Measurements from ENCODE around the gene ZNF354C. TPM values are rescaled to one million over a fixed set of nuclear protein-coding genes. Genes with fewer than 3 reads are reported as not detected.

ZNF354C gene
- total and polyA plus RNA-seq, 2 of the 13 experiments (the other 11 are each of a cell fraction or from before 2014, with no cell fraction given): 0.02 TPM; not detected in 1

- TF ChIP-seq GATA4 (IDR thresholded peaks at IDR 0.05; ENCODE audit: borderline replicate concordance, low read depth) (no peak), ZBTB38 (CRISPR knock-in tag; IDR thresholded peaks at IDR 0.05) (no peak), CHD4 (IDR thresholded peaks at IDR 0.05; ENCODE audit: borderline replicate concordance, low read length) (no peak), NFYB (CRISPR knock-in tag; IDR thresholded peaks at IDR 0.05) (no peak), GABPA (IDR thresholded peaks at IDR 0.05; ENCODE audit: low read depth, low read length) (no peak), GABPA (CRISPR knock-in tag; IDR thresholded peaks at IDR 0.05; ENCODE audit: low read depth) (no peak), ZNF652 (CRISPR knock-in tag; IDR thresholded peaks at IDR 0.05; ENCODE audit: borderline replicate concordance, low read depth) (no peak)
These were observed 55.8 kb downstream of the ZNF354C start (continued) for GRCh38 chr5:179115845-179116524.

GRCh38 chr5:179118338-179118737 is 58.2 kb downstream of the ZNF354C start:
- no peak for FAIRE-seq
- CTCF ChIA-PET (ENCODE audit: low intra/inter-chr PET ratio, low total read pairs): no interaction called here
- H3K4me2 ChIP-seq (ENCODE audit: low read depth, low read length): no peak overlapping the region
- TF ChIP-seq MYC (CRISPR knock-in tag; IDR thresholded peaks at IDR 0.05; ENCODE audit: borderline replicate concordance) (no peak), NRL (CRISPR knock-in tag; IDR thresholded peaks at IDR 0.05; ENCODE audit: borderline replicate concordance) (no peak), ZNF788 (CRISPR knock-in tag; IDR thresholded peaks at IDR 0.05; ENCODE audit: borderline replicate concordance) (no peak), CBX5 (CRISPR knock-in tag; IDR thresholded peaks at IDR 0.05; ENCODE audit: borderline replicate concordance) (no peak), ZBED4 (CRISPR knock-in tag; IDR thresholded peaks at IDR 0.05; ENCODE audit: borderline replicate concordance) (no peak), ZNF143 (CRISPR knock-in tag; IDR thresholded peaks at IDR 0.05) (no peak), CENPBD1 (CRISPR knock-in tag; IDR thresholded peaks at IDR 0.05; ENCODE audit: borderline replicate concordance, low read depth) (no peak), MLLT10 (CRISPR knock-in tag; IDR thresholded peaks at IDR 0.05) (no peak), ZNF605 (CRISPR knock-in tag; IDR thresholded peaks at IDR 0.05) (no peak), ZFYVE20 (CRISPR knock-in tag; IDR thresholded peaks at IDR 0.05; ENCODE audit: borderline replicate concordance, low read depth) (no peak), EZH2 (conservative IDR thresholded peaks at IDR 0.05; ENCODE audit: low read depth, low read length) (no peak), ARID3A (IDR thresholded peaks at IDR 0.05; ENCODE audit: low read depth, low read length) (no peak)

More at GRCh38 chr5:179118338-179118737, 58.2 kb downstream of the ZNF354C start:
- BruUV-seq (replicated peaks): no TSS peak
- no peak overlapping the region for H3K4me3 ChIP-seq (replicated peaks in 1 of 3; ENCODE audit: insufficient read depth in 1 of 3, low read depth in 2 of 3, low read length in 3 of 3)
- POLR2A ChIA-PET: no interaction called here
- no peak overlapping the region for H3K27ac ChIP-seq (ENCODE audit: extremely low read length, insufficient read depth, low read length)
- no peaks in the 10 kb centered on the region for H3K79me2 ChIP-seq (ENCODE audit: insufficient read depth, low read length)
- 28% methylated on average over 4 of the region's 4 CpGs for WGBS (ENCODE audit: low lambda C conversion rate)
- peaks cover 0 to 6% of the 10 kb centered on the region in 2 experiments; a peak in 1 of 5 replicates for H3K27me3 ChIP-seq (ENCODE audit: control insufficient read depth in 1 of 2, insufficient read depth in 2 of 2, low read length in 2 of 2)
- no peaks in the 10 kb centered on the region for H3K4me1 ChIP-seq (ENCODE audit: insufficient read depth, low read length)
- no peaks in the 10 kb centered on the region; the same call in 1 of the 2 replicates for H3K9me3 ChIP-seq (ENCODE audit: low read length)
- H4K20me1 ChIP-seq (ENCODE audit: insufficient read depth, low read length): no peaks in the 10 kb centered on the region
- intact Hi-C loops (cut with micrococcal nuclease; ENCODE audit: unreplicated experiment): no loop called here
- no peak overlapping the region for H3K9ac ChIP-seq (ENCODE audit: insufficient read depth, low read depth, low read length)
- ATAC-seq: no peak
- no peak overlapping the region for H2AFZ ChIP-seq (ENCODE audit: low read length)
- no peak for DNase-seq (ENCODE audit: low spot score)
- H3K36me3 ChIP-seq (replicated peaks in 1 of 2; ENCODE audit: control insufficient read depth in 1 of 2, insufficient read depth in 2 of 2, low read length in 2 of 2): no peaks in the 10 kb centered on the region
- in situ Hi-C loops (cut with HindIII; ENCODE audit: extremely low pct_ligation_motif_present, low pct_unique_long_range_greater_than_20kb): no loop called here

Measured in HepG2 (cell line).